GM23338 (cell line): Measurements from ENCODE around the gene STPG1. TPM values are rescaled to one million over a fixed set of nuclear protein-coding genes. Genes with fewer than 3 reads are reported as not detected.

Source experiments
- ETS1 ChIP-seq: IDR thresholded peaks from 2 replicates; pipeline ENCODE4 v1.6.1; 2016; ENCODE audit warnings: antibody characterized with exemption
- EZH2 ChIP-seq: fragments of 200-600 bp; sonication (generic); IDR thresholded peaks from one replicate; pipeline ENCODE4 v1.8.0; 2017; ENCODE audit warnings: antibody characterized with exemption, mild to moderate bottlenecking, low read depth; ENCODE audit not compliant: unreplicated experiment
- NANOG ChIP-seq: IDR thresholded peaks from 2 replicates; pipeline ENCODE4 v1.6.1; 2016; ENCODE audit warnings: antibody characterized with exemption, borderline replicate concordance
- POLR2AphosphoS5 ChIP-seq: IDR thresholded peaks from 2 replicates; pipeline ENCODE4 v1.6.1; 2016; ENCODE audit warnings: antibody characterized with exemption, low read depth
- REST ChIP-seq: IDR thresholded peaks from one replicate; pipeline ENCODE4 v1.6.1; 2018; ENCODE audit warnings: antibody characterized with exemption; ENCODE audit not compliant: unreplicated experiment
- ZNF462 ChIP-seq: fragments of 250-450 bp; sonication (Bioruptor Pico); IDR thresholded peaks from 2 replicates; pipeline ENCODE4 v1.5.0; 2020; ENCODE audit warnings: mild to moderate bottlenecking, moderate library complexity
- polyA plus RNA-seq: library from polyadenylated mRNA; unstranded; fragments of >200 nt; fragmentation: Nextera tagmentation; extraction: Ambion mirVana; gene quantifications from 2 replicates; pipeline ENCODE4 v1.2.1, GENCODE V29; 2016
- total RNA-seq: library from RNA; depleted of rRNA; stranded (reverse); fragments of >200 nt; shearing (Covaris generic); gene quantifications from 2 replicates; pipeline ENCODE4 v1.2.3, GENCODE V29; 2014

Gene STPG1
- total and polyA plus RNA-seq, 2 experiments from 2014 or later = 8.2 to 11.4 TPM

GRCh38 chr1:24403806-24404205, 9.8 kb downstream of the STPG1 start (continued):
- TF ChIP-seq ZNF462 (CRISPR knock-in tag) (no peak), EZH2 (no peak), POLR2AphosphoS5 (no peak), REST (no peak), ETS1 (no peak), NANOG (no peak)
